ENCODE results near the gene LPAR6. TPM values are rescaled to one million over a fixed set of nuclear protein-coding genes. Genes with fewer than 3 reads are reported as not detected.

Gene LPAR6
- total RNA-seq, 1 donor from 2014 or later, result 27.2 TPM

DNA sequence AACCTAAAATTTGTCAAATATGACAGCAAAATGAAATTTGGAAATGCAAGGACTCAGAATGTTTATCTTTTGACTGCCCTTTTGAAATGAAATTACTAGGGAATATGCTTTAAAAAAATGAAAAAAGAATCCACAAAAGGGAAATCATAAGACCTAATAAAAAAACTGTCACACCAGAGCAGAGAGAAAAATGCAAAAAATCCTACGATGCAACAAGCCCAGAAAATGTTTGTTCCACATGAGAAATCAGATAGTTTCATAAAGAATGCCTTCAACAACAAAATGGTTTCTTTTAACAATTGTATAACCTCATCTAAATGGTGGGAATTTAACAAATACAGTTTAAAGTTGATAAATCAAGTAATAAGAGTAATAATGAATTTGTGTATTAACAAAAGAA is 8.0 kb downstream of the LPAR6 start:
- Mint-ChIP-seq H3K4me1 (ENCODE audit: low read depth) (peaks cover 34% of the 10 kb centered on the region), H3K36me3 (ENCODE audit: insufficient read depth) (peaks cover 2% of the 10 kb centered on the region), H3K9me3 (ENCODE audit: low read depth) (no peaks in the 10 kb centered on the region), H3K4me3 (ENCODE audit: low read depth) (no peak overlapping the region), H3K27ac (no peak overlapping the region), H3K27me3 (no peaks in the 10 kb centered on the region)
- TF ChIP-seq, protein P1, sequence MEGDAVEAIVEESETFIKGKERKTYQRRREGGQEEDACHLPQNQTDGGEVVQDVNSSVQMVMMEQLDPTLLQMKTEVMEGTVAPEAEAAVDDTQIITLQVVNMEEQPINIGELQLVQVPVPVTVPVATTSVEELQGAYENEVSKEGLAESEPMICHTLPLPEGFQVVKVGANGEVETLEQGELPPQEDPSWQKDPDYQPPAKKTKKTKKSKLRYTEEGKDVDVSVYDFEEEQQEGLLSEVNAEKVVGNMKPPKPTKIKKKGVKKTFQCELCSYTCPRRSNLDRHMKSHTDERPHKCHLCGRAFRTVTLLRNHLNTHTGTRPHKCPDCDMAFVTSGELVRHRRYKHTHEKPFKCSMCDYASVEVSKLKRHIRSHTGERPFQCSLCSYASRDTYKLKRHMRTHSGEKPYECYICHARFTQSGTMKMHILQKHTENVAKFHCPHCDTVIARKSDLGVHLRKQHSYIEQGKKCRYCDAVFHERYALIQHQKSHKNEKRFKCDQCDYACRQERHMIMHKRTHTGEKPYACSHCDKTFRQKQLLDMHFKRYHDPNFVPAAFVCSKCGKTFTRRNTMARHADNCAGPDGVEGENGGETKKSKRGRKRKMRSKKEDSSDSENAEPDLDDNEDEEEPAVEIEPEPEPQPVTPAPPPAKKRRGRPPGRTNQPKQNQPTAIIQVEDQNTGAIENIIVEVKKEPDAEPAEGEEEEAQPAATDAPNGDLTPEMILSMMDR (IDR thresholded peaks at IDR 0.05; ENCODE audit: unreplicated experiment), result no peak
- DNase-seq (ENCODE audit: low spot score, unreplicated experiment), result no peak

DNA sequence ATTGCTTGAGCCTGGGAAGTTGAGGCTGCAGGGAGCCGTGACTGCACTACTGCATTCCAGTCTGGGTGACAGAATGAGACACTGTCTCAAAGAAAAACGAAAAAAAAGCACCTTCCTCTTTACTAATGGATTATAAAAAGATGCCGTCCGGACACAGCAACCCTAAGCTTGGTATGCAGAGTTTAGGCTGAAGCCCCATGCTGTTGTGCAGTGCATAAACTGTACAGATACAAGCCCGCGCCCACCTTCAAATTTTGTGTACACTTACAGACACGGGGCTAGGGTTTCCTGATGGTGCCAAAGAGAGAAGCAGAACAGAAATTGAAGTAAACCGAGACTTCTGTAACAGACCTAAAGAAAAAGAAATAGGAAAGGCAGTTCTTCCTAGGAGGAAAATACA is 9.0 kb downstream of the LPAR6 start:
- H3K4me1 Mint-ChIP-seq (ENCODE audit: low read depth), result peaks cover 39% of the 10 kb centered on the region
- no peak for DNase-seq (ENCODE audit: low spot score, unreplicated experiment)

DNA sequence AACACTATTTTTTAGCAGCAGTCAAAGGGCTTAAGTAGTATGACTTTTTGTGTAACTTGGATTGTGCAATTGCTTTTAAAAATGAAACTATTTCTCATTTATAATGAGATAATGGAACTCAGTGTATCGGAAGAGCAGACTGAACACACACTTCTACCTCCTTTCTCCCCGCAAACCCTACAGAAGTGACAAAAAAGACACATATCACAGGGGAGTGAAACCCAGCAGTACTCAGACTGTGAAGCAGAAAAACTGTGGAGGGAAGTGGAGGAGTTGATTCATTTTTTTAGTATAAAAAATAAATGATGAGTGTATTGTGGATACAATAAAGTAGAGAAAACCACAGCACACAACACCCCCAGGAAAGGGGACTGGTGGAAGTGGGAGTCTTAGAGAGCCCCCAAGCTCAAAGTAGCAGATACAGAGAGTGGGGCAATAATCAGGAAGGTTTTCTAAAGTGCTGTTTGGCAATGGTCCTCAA is 9.7 kb downstream of the LPAR6 start:
- Mint-ChIP-seq H3K9me3 (ENCODE audit: low read depth) (no peaks in the 10 kb centered on the region), H3K4me1 (ENCODE audit: low read depth) (peaks cover 44% of the 10 kb centered on the region), H3K36me3 (ENCODE audit: insufficient read depth) (no peaks in the 10 kb centered on the region), H3K4me3 (ENCODE audit: low read depth) (no peak overlapping the region), H3K27ac (no peak overlapping the region), H3K27me3 (no peaks in the 10 kb centered on the region)
- TF ChIP-seq, protein P1 (IDR thresholded peaks at IDR 0.05; ENCODE audit: unreplicated experiment), result no peak
- DNase-seq (ENCODE audit: low spot score, unreplicated experiment), result no peak

More for the DNA sequence above, 9.0 kb downstream of the LPAR6 start:
- Mint-ChIP-seq H3K9me3 (ENCODE audit: low read depth) (no peaks in the 10 kb centered on the region), H3K27me3 (no peaks in the 10 kb centered on the region), H3K4me3 (ENCODE audit: low read depth) (no peak overlapping the region), H3K36me3 (ENCODE audit: insufficient read depth) (peaks cover 2% of the 10 kb centered on the region), H3K27ac (peak overlapping the region; percentile 84)
- TF ChIP-seq, protein P1 (IDR thresholded peaks at IDR 0.05; ENCODE audit: unreplicated experiment), result no peak

DNA sequence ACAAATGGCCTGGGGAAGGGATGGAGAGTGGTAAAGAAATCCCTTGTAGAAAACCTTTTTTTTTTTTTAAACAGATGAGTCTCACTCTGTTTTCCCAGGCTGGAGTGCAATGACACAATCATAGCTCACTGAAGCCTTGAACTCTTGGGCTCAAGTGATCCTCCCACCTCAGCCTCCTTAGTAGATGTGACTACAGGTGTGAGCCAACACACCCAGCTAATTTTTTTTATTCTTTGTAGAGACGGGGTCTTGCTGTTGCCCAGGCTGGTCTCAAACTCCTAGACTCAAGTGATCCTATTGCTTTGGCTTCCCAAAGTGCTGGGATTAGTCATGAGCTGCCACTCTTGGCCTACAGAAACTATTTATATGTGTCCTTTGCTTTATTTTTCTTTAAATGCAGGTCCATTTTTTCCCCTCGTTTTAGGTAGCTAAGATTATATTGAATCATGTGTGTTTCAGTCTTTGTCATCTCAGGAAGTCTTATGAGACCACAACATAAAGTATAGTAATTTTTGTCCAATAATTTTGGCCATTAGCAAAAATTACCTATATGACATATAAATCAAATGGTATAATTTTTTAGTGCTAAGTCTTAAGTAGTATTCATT is 10.5 kb downstream of the LPAR6 start:
- Mint-ChIP-seq H3K36me3 (ENCODE audit: insufficient read depth) (no peaks in the 10 kb centered on the region), H3K27me3 (no peaks in the 10 kb centered on the region), H3K4me1 (ENCODE audit: low read depth) (peaks cover 49% of the 10 kb centered on the region), H3K4me3 (ENCODE audit: low read depth) (no peak overlapping the region), H3K27ac (no peak overlapping the region), H3K9me3 (ENCODE audit: low read depth) (no peaks in the 10 kb centered on the region)
- DNase-seq (ENCODE audit: low spot score, unreplicated experiment), result no peak
- TF ChIP-seq, protein P1 (IDR thresholded peaks at IDR 0.05; ENCODE audit: unreplicated experiment), result no peak

DNA sequence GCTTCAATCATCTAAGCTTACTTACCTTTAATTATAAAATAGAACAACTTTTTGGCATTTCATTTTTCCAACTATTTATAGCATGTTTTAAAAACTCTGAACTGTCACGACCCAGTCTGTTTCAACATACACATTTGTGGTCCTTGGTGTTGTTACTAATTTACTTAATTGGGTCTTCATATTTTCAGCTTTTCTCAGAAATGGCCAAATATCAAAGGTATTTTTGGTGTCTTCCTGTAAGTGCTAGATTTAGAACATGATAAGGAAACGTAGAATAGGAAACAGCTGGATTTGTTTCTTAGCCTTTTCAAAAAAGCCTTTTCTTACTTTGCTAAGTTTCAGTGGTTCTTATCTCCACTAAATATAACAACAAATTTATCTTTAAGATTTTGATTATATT is 11.4 kb downstream of the LPAR6 start:
- no peaks in the 10 kb centered on the region for H3K27me3 Mint-ChIP-seq
- no peak overlapping the region for H3K27ac Mint-ChIP-seq
- peaks cover 47% of the 10 kb centered on the region for H3K4me1 Mint-ChIP-seq (ENCODE audit: low read depth)
- no peak for DNase-seq (ENCODE audit: low spot score, unreplicated experiment)
- peaks cover 3% of the 10 kb centered on the region for H3K36me3 Mint-ChIP-seq (ENCODE audit: insufficient read depth)
- TF ChIP-seq, protein P1 (IDR thresholded peaks at IDR 0.05; ENCODE audit: unreplicated experiment), result no peak
- H3K4me3 Mint-ChIP-seq (ENCODE audit: low read depth), result no peak overlapping the region
- peaks cover 2% of the 10 kb centered on the region for H3K9me3 Mint-ChIP-seq (ENCODE audit: low read depth)

Data from progenitor cell of endocrine pancreas (in vitro differentiated cells).